HL-60 (cell line): Measurements from ENCODE around the gene RBMS3.

Experiments
- GABPA ChIP-seq: IDR thresholded peaks from 2 replicates; pipeline ENCODE4 v1.6.1; 2012; ENCODE audit warnings: low read depth
- POLR2AphosphoS5 ChIP-seq: IDR thresholded peaks from 2 replicates; pipeline ENCODE4 v1.6.1; 2012; ENCODE audit warnings: low read depth
- SPI1 ChIP-seq: IDR thresholded peaks from 2 replicates; pipeline ENCODE4 v1.6.1; 2012; ENCODE audit warnings: low read depth, mild to moderate bottlenecking, borderline replicate concordance
- TF ChIP-seq, protein P1 (sequence below): IDR thresholded peaks from one replicate; pipeline ENCODE4 v1.5.1; 2011; ENCODE audit warnings: low read length, control low read depth, inconsistent platforms; ENCODE audit not compliant: insufficient read depth
- TF ChIP-seq, protein P2 (sequence below): IDR thresholded peaks from 2 replicates; pipeline ENCODE4 v1.6.1; 2012; ENCODE audit warnings: low read depth; ENCODE audit not compliant: insufficient replicate concordance

DNA sequence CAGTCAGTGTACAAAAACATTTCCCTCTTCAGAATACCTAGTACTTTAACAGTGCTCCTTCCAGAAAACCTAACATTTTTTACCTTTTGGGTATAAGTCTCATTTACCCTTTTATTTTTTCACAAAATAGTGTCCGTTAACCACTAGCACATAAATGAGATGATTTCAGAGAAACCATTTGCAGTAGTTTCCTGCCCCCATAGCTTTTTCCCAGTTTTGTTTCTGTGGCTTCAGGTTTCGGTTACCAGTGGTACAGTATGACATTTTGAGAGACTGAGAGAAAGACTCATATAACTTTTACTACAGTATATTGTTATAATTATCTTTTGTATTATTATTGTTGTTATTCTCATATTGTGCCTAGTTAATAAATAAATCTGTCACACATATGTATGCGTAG, 6.2 kb upstream of the RBMS3 start:
- TF ChIP-seq, protein P1, sequence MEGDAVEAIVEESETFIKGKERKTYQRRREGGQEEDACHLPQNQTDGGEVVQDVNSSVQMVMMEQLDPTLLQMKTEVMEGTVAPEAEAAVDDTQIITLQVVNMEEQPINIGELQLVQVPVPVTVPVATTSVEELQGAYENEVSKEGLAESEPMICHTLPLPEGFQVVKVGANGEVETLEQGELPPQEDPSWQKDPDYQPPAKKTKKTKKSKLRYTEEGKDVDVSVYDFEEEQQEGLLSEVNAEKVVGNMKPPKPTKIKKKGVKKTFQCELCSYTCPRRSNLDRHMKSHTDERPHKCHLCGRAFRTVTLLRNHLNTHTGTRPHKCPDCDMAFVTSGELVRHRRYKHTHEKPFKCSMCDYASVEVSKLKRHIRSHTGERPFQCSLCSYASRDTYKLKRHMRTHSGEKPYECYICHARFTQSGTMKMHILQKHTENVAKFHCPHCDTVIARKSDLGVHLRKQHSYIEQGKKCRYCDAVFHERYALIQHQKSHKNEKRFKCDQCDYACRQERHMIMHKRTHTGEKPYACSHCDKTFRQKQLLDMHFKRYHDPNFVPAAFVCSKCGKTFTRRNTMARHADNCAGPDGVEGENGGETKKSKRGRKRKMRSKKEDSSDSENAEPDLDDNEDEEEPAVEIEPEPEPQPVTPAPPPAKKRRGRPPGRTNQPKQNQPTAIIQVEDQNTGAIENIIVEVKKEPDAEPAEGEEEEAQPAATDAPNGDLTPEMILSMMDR = no peak
- TF ChIP-seq GABPA (no peak), POLR2AphosphoS5 (no peak), SPI1 (no peak)
- TF ChIP-seq, protein P2, sequence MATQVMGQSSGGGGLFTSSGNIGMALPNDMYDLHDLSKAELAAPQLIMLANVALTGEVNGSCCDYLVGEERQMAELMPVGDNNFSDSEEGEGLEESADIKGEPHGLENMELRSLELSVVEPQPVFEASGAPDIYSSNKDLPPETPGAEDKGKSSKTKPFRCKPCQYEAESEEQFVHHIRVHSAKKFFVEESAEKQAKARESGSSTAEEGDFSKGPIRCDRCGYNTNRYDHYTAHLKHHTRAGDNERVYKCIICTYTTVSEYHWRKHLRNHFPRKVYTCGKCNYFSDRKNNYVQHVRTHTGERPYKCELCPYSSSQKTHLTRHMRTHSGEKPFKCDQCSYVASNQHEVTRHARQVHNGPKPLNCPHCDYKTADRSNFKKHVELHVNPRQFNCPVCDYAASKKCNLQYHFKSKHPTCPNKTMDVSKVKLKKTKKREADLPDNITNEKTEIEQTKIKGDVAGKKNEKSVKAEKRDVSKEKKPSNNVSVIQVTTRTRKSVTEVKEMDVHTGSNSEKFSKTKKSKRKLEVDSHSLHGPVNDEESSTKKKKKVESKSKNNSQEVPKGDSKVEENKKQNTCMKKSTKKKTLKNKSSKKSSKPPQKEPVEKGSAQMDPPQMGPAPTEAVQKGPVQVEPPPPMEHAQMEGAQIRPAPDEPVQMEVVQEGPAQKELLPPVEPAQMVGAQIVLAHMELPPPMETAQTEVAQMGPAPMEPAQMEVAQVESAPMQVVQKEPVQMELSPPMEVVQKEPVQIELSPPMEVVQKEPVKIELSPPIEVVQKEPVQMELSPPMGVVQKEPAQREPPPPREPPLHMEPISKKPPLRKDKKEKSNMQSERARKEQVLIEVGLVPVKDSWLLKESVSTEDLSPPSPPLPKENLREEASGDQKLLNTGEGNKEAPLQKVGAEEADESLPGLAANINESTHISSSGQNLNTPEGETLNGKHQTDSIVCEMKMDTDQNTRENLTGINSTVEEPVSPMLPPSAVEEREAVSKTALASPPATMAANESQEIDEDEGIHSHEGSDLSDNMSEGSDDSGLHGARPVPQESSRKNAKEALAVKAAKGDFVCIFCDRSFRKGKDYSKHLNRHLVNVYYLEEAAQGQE = no peak
